ENCODE results near the gene MBNL3.

Gene MBNL3

DNA sequence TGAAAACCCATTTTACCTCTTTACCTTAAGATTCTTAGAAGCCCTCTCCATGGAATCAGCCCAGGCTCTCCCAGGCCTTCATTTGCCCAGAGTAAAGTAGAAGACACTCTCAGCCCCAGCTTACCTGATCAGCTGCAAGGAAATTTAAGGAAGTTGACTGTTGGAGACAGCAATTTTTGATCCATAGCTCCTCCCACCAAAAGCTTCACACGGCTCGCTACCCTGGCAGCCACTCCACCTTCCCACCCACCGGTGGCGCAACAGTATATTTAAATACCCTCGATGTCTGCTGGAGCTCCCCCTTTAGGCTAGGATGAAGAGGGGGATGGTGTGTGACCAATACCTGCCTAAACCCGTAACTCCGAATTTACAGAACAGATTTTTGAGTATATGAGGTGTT is 75.4 kb downstream of the MBNL3 start:
- no peak for DNase-seq

DNA sequence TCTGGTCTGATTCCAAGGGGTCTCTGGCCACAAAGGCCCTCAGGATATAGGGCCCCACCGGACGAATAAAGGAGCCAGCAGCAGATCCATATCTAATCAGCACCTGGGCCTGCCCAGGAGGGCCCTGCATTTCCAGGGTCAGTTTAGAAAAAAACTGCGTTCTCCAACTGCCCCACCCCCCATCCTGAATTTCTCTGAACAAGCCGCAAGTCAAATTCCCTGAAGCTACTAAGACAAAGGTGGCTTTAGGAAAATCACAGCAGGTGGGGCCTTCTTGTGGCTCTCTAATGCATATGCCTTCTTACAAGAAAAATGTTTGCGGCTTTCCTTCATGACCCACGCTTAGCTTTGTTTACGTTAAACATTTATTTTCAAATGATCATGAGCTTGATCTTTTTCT is 76.6 kb downstream of the MBNL3 start:
- DNase-seq: no peak

DNA sequence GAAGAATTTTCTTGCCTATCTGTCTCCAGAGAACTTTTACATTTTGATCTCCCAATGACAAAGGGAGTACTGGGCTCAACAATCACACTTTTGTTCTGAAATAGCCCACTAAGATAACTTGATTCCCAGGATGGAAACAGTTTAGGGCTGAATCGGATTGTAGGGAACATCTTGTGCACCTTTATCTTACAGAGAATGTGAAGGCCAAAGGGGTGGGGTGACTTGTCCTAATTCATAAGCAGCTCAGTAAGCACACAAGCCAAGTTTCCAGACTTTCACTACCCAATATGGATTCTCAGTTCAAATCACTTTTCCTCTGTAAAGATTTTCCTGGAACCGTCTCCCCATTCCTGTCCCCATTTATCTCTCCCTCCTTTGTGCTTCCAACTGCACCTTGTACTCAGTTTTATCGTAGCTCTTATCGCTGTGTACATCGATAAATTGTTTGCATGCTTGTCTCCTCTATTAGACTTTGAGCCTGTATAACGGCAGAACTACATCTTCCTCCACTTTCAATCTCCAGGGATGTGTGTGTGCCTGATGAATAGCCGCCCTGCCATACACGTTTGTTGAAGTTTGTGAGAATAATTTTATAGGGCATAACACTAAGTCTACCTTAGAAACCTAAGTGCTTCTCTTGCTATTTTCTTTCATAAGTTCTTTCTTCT is 77.4 kb downstream of the MBNL3 start:
- DNase-seq: no peak

DNA sequence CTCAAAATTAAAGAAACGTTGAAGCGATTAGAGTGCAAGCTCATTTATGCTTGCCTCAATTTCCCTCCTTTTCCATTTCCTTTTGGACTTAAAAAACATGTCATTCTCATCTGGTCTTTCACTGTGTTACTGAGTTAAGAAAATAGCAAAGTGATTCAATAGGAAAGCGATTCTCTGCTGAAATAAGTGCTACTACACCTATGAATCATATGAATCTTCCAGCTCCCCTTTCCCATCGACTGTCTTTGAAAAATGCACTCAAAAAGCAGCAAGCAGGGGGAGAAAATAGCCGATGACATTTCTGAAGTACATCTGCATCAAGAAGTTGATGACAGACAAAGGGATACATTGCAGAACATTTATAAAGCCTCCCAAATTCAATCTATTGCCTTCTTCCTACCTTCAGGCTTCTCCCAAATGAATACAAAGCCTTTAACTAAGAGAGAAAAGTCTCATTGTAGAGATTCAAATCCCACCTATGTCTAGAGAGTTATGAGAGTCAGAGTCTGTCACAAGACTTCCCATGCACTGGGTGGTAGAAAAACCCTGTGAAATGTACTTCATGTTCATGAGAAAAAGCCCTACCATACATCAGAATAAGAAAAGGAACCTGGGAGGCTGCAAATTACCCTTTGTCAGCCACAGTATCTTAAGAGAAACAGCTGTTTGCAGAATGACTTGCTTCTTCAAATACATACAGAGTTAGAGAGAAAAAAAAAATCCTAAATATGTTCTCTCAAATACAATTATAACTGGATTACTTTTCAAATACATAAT is 78.9 kb downstream of the MBNL3 start:
- DNase-seq: no peak

DNA sequence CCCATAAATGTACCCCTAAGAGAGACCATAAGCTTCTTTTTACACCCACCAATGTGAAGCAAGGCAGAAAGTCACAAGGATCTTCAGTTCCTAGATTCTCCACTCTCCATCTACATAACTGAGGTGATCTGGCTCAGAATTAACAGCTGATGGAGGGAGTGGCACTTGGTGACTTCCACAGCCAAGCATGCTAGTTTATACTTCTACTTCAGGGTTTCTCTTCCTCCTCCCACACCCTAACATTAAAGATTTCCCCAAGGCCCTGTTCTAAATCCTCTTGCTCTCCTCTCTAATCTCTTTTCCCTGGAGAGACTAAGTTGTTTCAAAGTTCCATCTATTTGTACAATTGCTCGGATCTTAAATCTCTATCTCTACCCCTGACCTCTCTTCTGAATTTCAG is 81.1 kb downstream of the MBNL3 start:
- no peak for DNase-seq

DNA sequence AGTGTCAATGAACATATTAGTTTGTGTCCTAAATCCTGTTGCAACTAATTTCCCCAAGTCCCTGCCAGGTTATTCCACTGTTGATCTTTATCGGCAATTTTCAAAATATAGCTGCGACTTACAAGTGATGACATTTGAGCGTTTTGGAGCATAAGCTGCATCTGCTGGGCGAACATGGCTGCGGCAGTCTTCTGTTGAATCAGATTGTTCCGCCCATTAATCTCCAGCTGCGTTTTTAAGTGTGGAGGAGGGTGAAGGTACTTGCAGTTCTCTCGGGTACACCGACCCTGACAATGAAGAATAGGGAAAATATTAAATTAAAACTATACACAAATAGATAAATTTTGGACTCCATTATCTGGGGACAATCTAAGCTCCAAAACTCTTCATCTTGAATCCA is 82.7 kb downstream of the MBNL3 start:
- no peak for DNase-seq

DNA sequence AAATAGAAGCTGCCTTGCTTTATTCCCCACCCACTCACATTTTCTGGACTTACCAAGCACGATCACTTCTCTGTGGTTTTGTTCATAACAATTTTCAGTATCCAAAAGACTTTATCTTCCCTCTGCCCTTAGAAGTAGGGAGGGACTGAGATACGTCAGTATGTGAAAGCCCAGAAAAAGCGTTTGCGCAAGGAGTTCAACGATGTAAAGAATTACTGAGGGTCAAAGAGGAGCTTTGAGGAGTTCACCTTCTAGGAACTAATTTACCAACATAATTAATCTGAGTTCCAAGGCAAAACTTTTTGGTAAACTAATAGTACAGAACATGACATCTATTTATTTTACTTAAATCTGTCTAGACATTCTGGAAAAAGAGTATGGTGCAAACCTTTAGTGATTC is 84.6 kb downstream of the MBNL3 start:
- no peak for DNase-seq

DNA sequence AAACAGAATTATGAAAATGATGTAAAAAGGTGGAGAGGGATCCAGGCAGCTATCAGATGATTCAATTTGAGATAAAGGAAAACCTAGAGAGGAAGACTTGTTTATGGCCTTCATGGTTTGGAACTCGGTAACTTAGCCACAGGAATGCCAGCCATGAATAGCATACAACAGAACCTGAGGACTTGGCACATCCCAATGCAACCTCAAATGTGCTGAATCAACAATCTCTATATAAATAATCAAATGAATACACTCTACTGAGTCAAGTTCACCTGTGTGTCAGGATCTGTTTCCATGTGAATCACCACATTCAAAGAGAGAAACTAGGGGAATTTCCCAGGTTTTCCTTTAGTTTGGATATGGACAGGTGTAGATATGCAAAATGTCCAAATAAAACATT is 86.9 kb downstream of the MBNL3 start:
- no peak for DNase-seq

DNA sequence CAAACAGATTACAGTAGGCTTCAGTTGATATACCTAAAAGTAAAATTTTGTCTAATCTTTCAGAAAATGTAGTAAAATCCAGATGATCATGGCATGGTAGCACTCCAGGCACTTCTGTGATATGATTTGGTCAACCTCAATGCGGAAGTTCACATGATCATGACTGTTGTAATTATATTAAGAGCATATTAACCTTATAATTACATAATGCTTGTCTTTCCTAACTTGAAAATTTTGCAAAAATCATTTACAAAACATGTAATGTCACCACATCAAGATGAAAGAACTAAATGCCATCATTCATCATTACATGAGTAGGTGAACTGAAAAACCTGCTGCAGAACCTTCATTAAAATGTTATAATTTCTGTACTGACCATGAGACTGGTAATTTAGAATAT is 88.1 kb downstream of the MBNL3 start:
- DNase-seq: no peak

DNA sequence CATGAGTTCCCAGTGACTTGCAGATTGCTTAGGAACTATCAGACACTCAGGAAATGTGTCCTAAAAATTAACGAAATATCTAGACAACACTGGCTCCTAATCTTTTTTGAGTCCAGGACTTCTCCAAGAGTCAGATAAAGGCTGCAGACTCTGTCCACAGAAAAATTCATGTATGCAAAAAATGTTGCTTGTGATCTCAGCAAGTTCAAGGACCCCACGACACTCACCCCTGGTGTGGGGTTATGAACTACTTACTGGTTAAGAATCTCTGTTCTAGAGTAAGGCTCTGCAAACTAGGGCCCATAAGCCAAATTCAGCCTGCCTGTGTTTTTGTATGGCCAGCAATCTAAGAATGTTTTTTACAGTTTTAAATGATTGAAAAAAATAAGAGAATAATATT is 93.2 kb downstream of the MBNL3 start:
- DNase-seq: no peak

DNA sequence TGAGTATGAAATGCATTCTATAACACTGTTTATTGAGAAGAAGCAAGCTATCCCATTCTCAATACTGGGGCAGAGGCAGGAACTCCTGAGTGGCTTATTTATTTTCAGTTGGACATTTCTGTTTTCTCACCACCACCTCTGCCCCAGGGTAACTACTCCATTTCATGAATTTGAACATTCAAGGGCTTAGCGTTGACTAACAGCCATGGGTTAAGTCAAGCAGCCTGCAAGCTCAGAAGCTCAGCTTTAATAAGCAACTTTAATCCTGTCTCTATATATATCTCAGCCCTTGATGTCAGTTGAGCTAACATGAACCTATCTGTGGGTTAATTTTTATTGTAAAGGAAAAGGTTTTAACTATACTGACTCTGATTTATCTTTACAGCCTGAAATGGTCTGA is 93.8 kb downstream of the MBNL3 start:
- DNase-seq: no peak

DNA sequence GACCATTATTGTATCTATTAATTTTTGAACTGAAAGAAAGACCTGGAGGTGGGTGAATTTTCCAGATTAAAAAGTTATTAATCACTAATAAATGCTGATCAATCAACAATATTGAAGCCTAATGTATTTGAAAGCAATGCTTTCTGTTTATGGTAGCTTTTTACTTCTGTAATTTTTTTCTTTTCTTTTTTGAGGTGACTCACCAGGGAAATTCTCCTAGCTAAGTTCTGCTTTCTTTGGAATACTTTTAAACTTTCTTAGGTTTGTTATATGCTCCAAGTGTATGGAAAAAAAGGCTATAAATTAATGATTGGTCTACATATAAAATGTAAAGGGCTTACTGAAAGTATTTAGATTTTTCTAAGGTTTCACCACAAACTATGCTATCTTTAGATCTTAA is 94.2 kb downstream of the MBNL3 start:
- no peak for DNase-seq

DNA sequence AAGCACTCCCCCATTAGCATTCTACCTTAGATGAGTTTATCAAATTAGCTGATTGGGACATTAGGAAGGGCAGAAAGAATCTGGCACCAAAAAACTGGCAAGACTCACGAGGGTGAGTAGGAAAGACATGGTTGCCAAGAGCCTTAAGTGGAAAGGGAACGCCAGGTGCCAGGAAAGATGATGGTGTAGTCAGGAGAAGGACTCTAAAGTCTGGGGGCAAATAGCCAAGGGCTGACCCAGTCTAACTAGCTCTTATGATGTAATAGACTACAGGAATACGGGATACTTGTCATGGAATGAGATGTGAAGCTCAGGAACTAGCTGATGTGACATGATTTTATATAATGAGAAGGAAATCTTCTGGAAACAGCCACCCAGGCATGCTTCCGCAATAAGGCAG is 94.8 kb downstream of the MBNL3 start:
- no peak for DNase-seq

DNA sequence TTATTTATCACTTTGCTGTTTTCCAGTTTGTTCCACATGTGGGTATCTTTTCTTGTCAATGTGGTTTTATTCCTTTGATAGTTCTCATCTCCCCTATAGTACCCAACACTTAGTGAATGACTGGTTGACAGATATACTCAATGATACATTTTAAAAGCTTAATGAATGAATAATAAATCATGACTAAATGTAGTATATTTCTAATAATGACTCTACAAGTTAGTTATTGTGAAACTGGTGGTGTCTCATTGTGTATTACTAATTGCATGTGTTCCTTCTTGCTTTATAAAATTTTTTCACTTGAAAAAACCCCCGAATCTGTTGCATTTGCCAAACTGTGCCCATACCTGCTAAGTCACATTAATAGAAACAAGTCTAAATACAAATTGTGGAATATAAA is 95.4 kb downstream of the MBNL3 start:
- DNase-seq: no peak

DNA sequence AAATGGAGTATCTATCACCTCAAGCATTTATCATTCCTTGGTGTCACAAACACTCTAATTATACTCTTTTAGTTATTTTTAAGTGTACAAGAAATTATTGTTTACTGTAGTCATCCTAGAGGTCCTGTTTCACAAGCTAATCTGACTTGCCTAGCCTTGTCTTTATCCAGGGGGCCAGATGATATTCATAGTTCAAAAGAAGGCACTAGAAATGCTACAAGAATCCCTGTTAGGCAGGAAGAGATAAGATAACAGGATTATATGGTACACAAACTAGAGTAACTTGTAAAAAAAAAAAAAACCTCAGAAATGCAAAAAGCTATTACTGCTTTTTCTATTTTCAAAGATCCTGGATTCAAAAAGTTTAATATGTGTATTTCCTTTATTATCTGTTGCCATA is 95.8 kb downstream of the MBNL3 start:
- no peak for DNase-seq

DNA sequence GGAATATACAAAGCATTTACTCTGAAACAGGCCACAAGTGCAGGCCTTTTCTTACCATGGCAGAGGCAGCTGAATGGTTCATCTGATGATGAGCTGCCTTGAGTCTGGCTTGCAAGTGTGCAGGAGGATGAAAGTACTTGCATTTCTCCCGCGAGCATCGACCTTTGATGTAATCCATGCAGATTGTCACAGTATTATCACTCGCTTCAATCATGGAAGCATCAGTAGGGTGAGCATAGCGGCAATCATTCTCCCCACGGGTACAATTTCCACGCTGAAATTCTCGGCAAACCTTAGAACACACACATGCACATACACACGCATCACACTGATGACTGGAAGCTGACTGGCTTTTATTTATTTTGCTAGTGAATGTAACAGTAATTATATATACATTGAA is 98.0 kb downstream of the MBNL3 start:
- no peak for DNase-seq

DNA sequence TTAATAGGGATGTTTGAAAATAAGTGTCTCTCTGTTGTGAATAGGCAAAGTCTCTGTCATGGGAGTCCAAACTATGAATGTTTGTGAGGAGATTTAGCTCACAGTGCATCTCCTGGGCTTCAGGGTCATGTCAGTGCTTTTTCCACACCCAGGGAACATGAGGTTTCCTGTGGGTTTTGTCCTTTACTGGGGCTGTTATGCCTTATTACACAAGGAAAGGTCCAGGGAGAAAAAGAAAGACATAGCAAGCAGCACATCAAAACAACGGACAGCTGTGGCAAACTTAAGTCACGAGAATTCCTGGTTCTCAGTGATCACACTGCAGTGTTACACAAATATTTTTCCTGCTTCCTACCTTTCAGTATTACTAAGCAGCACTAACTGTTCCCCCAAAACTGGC is 99.4 kb downstream of the MBNL3 start:
- DNase-seq: no peak

DNA sequence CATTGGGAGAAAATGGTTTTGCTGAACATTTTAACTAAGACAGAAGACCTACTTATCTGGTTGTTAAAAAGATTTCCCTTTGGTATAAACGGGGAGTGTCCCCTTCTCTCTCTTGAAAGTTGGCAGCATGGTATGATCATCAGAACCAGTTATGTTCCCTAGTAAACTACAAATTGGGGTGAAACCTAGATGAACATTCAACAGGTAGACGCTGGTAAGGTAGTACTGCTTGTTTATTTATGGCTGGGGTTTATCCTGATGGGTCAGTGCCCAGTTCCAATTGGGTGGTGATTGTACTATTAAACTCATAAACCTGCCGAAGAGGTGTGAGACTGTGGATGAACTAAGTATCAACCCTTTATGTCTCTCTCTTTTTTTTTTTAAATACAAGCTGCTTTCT is 100.5 kb downstream of the MBNL3 start:
- DNase-seq: no peak

DNA sequence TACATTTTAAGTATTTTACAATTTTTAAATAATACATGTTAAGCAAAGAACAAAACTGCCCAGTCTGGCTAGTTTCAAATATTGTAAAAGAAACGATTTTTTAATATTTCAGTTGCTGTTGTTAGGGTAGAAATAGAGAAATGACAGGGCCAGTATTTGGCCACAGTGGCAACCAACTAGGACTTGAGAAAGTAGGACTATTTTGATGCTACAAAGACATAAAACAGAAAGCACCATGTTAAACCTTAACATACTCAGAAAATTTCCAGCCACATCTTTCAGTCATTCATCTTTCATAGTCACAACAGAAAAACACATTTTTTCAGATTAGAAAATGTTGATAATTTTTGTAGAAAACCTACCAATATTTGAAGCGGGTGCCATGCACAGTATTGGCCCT is 104.5 kb downstream of the MBNL3 start:
- DNase-seq: no peak

DNA sequence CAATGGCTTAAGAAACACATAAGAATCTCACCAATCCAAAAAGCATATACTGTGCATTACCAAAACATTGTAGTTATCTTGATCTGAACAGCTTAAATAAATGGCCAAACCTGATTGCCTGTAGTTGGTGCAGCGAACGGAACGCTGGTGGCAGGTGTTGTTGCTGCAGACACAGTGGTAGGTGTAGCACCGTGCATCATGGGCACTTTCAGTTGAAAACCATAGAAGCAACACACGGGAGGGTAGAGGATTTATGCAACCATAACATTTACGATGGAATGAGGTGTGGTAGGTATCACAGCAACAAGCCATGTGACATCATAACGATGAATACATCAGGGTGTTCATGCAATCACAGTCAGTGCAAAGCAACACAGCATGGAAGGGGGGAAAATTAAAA is 106.8 kb downstream of the MBNL3 start:
- DNase-seq: no peak

DNA sequence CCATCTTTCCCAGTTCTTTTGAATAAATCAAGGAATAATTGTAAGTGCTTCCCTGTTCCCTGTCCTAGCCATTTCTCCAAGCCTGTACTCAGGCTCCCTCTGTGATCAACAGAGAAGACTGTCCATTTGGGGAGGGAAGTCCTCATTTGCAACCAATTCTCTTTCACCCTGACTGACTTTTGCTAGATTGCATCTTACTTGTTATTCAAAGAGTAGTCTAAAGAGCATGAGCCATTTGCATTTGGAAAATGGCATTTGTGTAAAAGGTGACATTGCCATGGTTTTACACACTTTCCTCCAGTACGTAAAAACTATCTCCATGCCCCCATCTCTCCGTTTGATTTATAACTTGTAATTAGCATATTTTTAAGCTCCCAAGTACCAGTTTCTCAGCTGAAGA is 110.6 kb downstream of the MBNL3 start:
- no peak for DNase-seq

DNA sequence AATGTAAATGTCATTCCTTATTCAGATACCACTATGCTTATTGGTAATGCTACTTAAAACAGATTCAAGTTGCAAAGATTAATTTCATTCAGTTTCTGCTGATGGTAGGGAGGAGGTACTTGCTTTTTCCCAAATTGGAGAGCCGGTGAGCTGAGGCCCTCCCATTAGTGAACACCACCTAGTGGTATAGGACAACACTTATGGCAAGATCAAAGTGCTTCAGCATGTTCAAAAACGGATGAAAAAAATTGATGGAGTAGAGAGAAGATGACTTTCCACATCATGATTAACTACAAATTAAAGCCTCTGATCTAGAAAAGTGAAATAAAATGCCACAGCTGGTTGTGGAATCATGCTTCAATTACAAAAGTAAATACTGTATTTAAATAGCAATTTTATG is 112.9 kb downstream of the MBNL3 start:
- no peak for DNase-seq

DNA sequence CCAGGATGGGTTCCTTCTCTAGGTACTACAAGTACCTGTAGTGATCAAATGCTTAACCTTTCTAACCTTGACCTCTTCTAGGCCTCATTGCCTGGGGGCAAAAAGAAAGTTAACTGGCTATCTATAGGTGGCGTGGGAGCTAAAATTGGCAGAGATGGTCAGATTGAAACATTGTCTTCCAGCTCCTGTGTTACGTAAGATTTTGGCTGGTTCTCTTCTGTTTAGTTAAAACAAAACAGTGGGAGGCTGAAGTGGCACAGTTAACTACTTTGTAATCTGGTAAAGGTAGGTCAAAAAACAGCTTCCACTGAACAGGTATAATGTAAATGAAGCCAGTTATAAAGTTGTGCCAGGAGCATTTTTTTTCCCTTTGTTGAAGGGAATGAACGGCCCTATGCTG is 115.2 kb downstream of the MBNL3 start:
- DNase-seq: no peak

DNA sequence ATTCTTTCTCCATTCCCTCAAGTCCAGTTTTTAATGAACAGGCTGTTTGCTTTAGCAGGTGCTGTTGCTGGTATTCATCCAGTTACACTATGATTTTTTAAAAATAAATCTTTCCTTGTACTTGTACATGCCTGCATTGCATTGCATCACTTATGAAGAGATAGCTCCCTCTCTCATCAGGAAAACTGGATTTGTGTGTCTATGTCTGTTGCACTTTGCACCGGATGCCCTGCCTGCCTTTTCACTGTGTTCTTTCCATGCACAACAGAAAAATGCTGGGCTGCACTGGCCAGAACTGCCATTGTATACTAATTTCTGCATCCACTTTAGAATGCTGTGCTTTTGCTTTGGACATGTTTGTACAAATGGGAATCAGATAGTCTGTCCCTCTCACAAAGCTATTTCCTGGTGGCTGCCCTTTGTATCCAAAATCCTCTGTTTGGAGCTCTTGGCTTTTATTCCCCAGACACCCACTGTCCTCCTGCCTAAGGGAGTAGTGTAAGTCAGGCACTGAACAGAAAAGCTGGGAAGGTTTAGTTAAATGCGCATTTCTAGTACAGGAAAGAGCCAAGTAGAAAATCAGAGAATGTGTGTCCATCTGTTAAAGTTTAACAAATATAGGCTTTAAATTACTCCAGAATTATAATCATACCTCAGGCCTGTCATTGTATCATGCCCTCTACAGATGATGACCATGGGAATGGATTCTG is 119.1 kb downstream of the MBNL3 start:
- DNase-seq: no peak
